Measurements from ENCODE around the gene EFCAB10. TPM values are rescaled to one million over a fixed set of nuclear protein-coding genes. Genes with fewer than 3 reads are reported as not detected.
"Not testable (repeated sequence)": the region's sequence is repeated elsewhere in the genome, so short reads cannot be mapped to it uniquely, and the experiment has no call there.

Gene EFCAB10
- total RNA-seq, 1 donor from 2014 or later: 1.6 TPM

DNA sequence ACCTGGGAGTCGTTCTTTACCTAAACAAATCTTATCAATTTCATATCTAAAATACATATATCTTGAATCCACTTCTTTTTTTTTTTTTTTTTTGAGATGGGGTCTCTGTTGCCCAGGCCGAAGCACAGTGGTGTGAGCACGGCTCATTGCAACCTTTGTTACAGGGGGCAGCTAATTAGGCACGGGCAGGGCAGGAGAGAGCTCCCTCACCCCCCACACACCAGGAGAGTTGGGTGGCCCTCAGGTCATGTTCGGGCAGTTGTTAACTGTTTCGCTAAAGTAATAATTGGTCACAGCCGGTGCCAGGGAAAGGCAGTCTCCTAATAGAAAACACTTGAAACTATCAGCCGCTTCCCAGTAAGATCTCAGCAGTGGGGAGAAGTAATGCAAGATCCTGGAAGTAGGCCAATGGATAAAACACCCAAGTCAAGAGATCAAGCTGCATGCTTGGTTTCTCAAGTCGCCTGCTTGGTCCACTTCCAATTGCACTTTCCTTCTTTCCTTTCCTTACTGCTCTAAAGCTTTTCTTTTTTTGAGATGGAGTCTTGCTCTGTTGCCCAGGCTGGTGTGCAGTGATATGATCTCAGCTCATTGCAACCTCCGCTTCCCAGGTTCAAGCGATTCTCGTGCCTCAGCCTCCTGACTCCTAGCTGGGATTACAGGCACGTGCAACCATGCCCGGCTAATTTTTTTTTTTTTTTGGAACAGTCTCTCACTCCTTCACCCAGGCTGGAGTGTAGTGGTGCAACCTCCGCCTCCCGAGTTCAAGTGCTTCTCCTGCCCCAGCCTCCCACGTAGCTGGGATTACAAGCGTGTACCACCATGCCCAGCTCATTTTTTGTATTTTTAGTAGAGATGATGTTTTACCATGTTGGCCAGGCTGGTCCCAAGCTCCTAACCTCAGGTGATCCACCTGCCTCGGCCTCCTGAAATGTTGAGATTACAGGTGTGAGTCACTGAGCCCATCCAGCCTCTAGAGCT, 21.3 kb upstream of the EFCAB10 start:
- DNase-seq: peak; percentile 56
- intact Hi-C loops (cut with DNase I): no loop called here
- H3K27ac ChIP-seq: no peak overlapping the region
- no peak overlapping the region for H3K4me3 ChIP-seq
- no peak for ATAC-seq
- H3K9me3 ChIP-seq: no peaks in the 10 kb centered on the region
- no peaks in the 10 kb centered on the region for H3K4me1 ChIP-seq
- no peaks in the 10 kb centered on the region for H3K36me3 ChIP-seq
- H3K27me3 ChIP-seq: no peaks in the 10 kb centered on the region
- TF ChIP-seq, protein P1, sequence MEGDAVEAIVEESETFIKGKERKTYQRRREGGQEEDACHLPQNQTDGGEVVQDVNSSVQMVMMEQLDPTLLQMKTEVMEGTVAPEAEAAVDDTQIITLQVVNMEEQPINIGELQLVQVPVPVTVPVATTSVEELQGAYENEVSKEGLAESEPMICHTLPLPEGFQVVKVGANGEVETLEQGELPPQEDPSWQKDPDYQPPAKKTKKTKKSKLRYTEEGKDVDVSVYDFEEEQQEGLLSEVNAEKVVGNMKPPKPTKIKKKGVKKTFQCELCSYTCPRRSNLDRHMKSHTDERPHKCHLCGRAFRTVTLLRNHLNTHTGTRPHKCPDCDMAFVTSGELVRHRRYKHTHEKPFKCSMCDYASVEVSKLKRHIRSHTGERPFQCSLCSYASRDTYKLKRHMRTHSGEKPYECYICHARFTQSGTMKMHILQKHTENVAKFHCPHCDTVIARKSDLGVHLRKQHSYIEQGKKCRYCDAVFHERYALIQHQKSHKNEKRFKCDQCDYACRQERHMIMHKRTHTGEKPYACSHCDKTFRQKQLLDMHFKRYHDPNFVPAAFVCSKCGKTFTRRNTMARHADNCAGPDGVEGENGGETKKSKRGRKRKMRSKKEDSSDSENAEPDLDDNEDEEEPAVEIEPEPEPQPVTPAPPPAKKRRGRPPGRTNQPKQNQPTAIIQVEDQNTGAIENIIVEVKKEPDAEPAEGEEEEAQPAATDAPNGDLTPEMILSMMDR (IDR thresholded peaks at IDR 0.05): no peak

DNA sequence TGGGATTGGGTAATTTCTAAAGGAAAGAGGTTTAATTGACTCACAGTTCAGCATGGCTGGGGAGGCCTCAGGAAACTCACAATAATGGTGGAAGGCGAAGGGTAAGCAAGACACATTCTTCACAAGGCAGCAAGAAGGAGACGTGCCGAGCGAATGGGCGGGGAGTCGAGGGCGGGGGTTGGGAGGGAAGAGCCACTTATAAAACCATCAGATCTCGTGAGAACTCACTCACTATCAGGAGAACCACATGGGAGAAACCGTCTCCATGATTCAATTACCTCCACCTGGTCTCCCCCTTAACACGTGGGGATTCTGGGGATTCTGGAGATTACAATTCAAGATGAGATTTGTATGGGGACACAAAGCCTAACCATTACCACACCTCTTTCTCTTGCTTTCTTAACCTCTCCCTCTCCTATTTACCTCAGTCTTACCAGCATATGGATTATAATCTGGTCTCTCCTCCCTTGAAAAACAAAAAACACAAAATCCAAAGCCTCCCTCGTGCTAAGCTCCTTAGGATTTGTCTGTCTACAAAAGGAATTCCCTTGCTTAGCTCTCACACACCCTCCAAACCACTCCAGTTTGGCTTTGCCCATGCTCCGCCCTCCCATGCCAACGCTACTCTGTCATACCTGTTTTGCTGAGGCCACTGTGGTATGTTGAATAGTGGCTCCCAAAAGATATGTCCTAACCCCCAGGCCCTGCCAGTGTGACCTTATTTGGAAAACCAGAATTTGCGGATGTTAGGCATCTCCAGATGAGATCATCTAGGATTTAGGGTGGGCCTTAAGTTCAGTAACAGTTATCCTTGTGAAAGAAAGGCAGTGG, 19.6 kb upstream of the EFCAB10 start:
- no peaks in the 10 kb centered on the region for H3K4me1 ChIP-seq
- ATAC-seq: peak; percentile 94

DNA sequence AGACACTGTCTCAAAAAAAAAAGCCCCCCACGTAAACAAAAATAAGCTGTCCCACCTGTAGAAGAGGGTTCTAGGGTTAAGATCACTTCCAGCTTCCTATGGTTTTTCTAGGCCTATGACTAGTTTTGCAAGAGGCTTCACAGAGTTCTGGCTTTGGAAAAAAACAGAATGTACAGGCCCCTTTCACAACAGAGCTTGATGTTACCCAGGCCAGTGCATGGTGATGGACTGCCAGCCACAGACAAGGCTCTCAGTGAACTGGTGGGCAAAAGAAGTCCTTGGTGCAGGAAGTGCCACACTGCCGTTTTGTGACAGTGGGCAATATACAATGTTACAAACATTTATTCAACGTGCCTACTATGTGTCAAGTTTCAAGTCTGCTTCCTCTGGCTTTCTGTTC, 18.3 kb upstream of the EFCAB10 start:
- H3K4me1 ChIP-seq: no peaks in the 10 kb centered on the region
- no peak for ATAC-seq

More for the DNA sequence above, 19.6 kb upstream of the EFCAB10 start:
- TF ChIP-seq, protein P1 (IDR thresholded peaks at IDR 0.05): no peak
- Histone ChIP-seq H3K27me3 (no peaks in the 10 kb centered on the region), H3K9me3 (no peaks in the 10 kb centered on the region), H3K4me3 (no peak overlapping the region), H3K36me3 (no peaks in the 10 kb centered on the region), H3K27ac (no peak overlapping the region)
- DNase-seq: peak; percentile 66
- intact Hi-C loops (cut with DNase I): no loop called here

DNA sequence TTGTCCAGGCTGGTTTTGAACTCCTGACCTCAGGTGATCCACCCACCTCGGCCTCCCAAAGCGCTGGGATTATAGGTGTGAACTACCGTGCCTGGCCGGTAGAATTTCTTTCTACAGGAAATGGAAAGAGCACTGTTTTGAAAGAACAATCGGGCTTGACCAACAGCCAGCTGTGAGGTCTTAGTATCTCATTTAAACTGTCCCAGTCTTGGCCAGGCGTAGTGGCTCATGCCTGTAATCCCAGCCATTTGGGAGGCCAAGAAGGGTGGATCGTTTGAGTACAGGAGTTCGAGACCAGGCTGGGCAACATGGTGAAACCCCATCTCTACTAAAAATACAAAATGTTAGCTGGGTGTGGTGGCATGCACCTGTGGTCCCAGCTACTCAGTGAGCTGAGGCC, 17.8 kb upstream of the EFCAB10 start:
- H3K27ac ChIP-seq; H3K36me3 ChIP-seq; H3K9me3 ChIP-seq; H3K27me3 ChIP-seq; H3K4me3 ChIP-seq; H3K4me1 ChIP-seq; ATAC-seq; intact Hi-C loops (cut with DNase I): not testable (repeated sequence)
- DNase-seq: peak; percentile 16

More for the DNA sequence above, 18.3 kb upstream of the EFCAB10 start:
- no peak for DNase-seq
- Histone ChIP-seq H3K27me3 (no peaks in the 10 kb centered on the region), H3K9me3 (no peaks in the 10 kb centered on the region), H3K4me3 (no peak overlapping the region), H3K36me3 (no peaks in the 10 kb centered on the region), H3K27ac (no peak overlapping the region)
- TF ChIP-seq, protein P1 (IDR thresholded peaks at IDR 0.05): no peak
- intact Hi-C loops (cut with DNase I): no loop called here

DNA sequence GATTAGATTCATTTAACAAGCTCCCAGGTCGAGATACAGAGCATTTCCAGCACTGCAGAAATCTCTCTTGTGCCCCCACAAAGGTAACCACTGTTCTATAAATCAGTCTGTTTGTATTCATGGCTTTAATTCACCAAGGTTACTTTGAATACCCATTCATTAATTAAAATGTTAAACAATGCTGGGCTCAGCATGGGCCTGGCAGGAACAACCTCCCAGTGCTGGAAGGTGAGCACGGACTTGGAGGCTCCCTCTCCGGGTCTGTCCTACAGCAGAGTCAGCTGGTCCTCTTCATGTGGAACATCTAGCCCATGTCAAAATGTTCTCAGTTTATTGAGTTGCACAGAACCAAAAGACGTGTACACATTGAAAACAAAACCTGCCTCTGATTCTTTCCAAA, 15.6 kb upstream of the EFCAB10 start:
- no peaks in the 10 kb centered on the region for H3K27me3 ChIP-seq
- no peak for DNase-seq
- H3K9me3 ChIP-seq: no peaks in the 10 kb centered on the region
- no peaks in the 10 kb centered on the region for H3K36me3 ChIP-seq
- no peaks in the 10 kb centered on the region for H3K4me1 ChIP-seq
- TF ChIP-seq, protein P1 (IDR thresholded peaks at IDR 0.05): no peak
- H3K27ac ChIP-seq: no peak overlapping the region
- intact Hi-C loops (cut with DNase I): no loop called here
- no peak for ATAC-seq
- H3K4me3 ChIP-seq: no peak overlapping the region

DNA sequence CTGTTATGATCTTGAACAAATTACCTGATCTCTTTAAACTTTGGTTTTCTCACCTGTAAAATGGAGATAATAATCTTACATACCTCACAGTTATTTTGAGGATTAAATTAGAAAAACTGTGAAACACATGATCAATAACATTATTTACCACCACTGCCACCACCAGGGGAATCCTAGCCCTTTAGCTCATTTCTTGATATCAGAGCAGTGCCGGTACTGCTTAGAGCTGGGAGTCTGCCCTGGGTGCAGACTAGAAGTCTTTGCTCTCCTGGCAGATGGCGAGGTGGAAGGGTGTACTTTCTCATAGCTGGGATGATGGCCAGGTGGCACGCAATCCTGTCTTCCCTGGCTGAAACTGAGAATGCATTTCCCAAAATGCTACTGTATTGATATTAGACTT, 12.7 kb upstream of the EFCAB10 start:
- Histone ChIP-seq H3K9me3 (no peaks in the 10 kb centered on the region), H3K4me3 (no peak overlapping the region), H3K27me3 (no peaks in the 10 kb centered on the region), H3K27ac (no peak overlapping the region), H3K4me1 (no peaks in the 10 kb centered on the region), H3K36me3 (no peaks in the 10 kb centered on the region)
- ATAC-seq (no peak), DNase-seq (no peak)
- intact Hi-C loops (cut with DNase I): no loop called here
- TF ChIP-seq, protein P1 (IDR thresholded peaks at IDR 0.05): no peak
